GM19438 (cell line): ENCODE results near the gene SRBD1.
"Not testable (repeated sequence)": the region's sequence is repeated elsewhere in the genome, so short reads cannot be mapped to it uniquely, and the experiment has no call there.

Source experiments
- ATAC-seq: cut with Tn5 transposase; IDR thresholded peaks from one replicate; pipeline ENCODE4 v1.9.1; 2021; ENCODE audit warnings: low read depth; ENCODE audit not compliant: unreplicated experiment

Gene SRBD1

GRCh38 chr2:45439788-45440773 is 171.0 kb downstream of the SRBD1 start:
- peak; percentile 72 for ATAC-seq

- ATAC-seq, result no peak
Measured at GRCh38 chr2:45438872-45439665, 172.0 kb downstream of the SRBD1 start.

GRCh38 chr2:45436456-45436855 is 174.6 kb downstream of the SRBD1 start:
- ATAC-seq, result no peak

GRCh38 chr2:45435316-45435715 is 175.8 kb downstream of the SRBD1 start:
- ATAC-seq, result no peak

GRCh38 chr2:45433363-45433762 is 177.7 kb downstream of the SRBD1 start:
- no peak for ATAC-seq

- ATAC-seq, result no peak
Measured at GRCh38 chr2:45432406-45432805, 178.7 kb downstream of the SRBD1 start.

- not testable (repeated sequence) for ATAC-seq
Measured at GRCh38 chr2:45426025-45426424, 185.0 kb downstream of the SRBD1 start.

GRCh38 chr2:45422921-45423320 is 188.1 kb downstream of the SRBD1 start:
- ATAC-seq, result no peak

- ATAC-seq, result no peak
Measured at GRCh38 chr2:45418532-45418931, 192.5 kb downstream of the SRBD1 start.

- ATAC-seq, result no peak
Measured at GRCh38 chr2:45415534-45416123, 195.4 kb downstream of the SRBD1 start.

- ATAC-seq, result no peak
Measured at GRCh38 chr2:45412754-45413379, 198.2 kb downstream of the SRBD1 start.

- no peak for ATAC-seq
Measured at GRCh38 chr2:45409677-45410076, 201.4 kb downstream of the SRBD1 start.

GRCh38 chr2:45406621-45407020 is 204.4 kb downstream of the SRBD1 start:
- ATAC-seq, result no peak

- ATAC-seq, result no peak
Measured at GRCh38 chr2:45404807-45405297, 206.2 kb downstream of the SRBD1 start.

GRCh38 chr2:45403036-45403435 is 208.0 kb downstream of the SRBD1 start:
- ATAC-seq, result no peak

- ATAC-seq, result no peak
Measured at GRCh38 chr2:45401431-45401922, 209.6 kb downstream of the SRBD1 start.

GRCh38 chr2:45399040-45399784 is 211.9 kb downstream of the SRBD1 start:
- ATAC-seq, result no peak

- no peak for ATAC-seq
Measured at GRCh38 chr2:45397292-45397691, 213.8 kb downstream of the SRBD1 start.

- ATAC-seq, result no peak
Measured at GRCh38 chr2:45396671-45397070, 214.4 kb downstream of the SRBD1 start.

- ATAC-seq, result no peak
Measured at GRCh38 chr2:45394842-45395241, 216.2 kb downstream of the SRBD1 start.
